HG03060 (cell line): ENCODE data around the gene MST1R.

ENCODE experiments used
- ATAC-seq: cut with Tn5 transposase; IDR thresholded peaks from one replicate; pipeline ENCODE4 v1.9.1; 2021; ENCODE audit warnings: low read depth, moderate number of reproducible peaks; ENCODE audit not compliant: unreplicated experiment

MST1R gene

GRCh38 chr3:49841806-49842205, 61.9 kb downstream of the MST1R start:
- no peak for ATAC-seq

- ATAC-seq = no peak
These were observed 62.5 kb downstream of the MST1R start for GRCh38 chr3:49841126-49841696.

DNA sequence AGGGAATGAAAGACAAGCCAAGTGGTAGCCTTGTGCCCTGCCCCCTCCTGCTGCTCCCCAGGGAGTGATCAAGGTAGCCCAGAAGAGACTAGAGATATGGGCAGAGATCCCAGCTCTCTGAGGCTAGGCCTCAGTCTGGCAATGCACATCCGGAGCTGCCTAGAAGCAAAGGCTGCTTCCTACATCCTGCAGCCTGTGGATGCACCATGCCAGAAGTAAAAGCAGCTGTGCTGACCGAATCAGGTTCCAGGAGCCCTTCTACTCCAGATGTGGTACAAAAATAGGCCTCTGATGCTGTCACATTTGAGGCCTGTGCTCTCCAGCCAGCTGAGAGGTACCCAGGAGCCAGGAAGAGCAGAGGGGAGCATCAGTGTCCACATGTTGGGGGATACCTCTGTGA, 63.3 kb downstream of the MST1R start:
- ATAC-seq = no peak

DNA sequence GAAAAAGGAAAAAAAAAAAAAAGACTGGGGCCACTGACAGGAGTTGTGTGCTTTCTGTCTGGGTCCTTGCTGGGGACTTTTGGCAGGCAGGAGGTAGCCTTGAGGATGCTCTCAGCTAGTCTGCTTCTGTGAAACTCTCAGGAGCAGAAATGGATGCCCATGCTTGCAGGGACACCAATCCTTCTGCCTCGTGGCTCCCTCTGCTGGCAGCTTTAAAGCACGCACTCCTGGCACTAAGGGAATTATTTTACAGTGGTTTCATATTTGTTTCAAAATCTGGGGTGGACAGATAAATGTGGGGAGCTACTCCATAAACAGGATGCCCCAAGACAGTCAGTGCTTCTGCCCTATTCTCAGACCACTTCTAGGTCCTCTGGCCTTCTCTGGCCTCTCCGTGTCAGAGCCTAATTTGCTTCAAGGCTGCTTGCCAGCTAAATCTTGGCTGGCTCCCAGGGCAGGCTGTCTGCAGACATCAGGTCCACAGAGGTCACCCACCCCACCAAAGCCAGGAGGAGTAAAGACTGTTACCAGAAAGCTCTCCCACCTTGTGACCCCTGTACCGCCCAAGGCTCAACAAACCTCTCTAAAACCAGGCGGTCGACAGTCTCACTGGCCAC, 64.4 kb downstream of the MST1R start:
- ATAC-seq = no peak
